K562 (cell line): ENCODE data around the gene PRSS38. TPM values are rescaled to one million over a fixed set of nuclear protein-coding genes. Genes with fewer than 3 reads are reported as not detected.

Experiments used
- ATAC-seq: fragments of 200-7000 bp; cut with Tn5 transposase; 3 replicates; pipeline ENCODE4 v1.9.1; 2020; ENCODE audit warnings: moderate library complexity
- BruUV-seq: library from RNA; stranded (reverse); fragments of 400-500 nt; replicated peaks from 2 replicates; lab custom pipeline; 2021; lab: Mats Ljungman, UMichigan
- CTCF ChIA-PET: fragments of 300-600 bp; formaldehyde crosslinking; extraction: SDS; loops from one replicate; lab custom pipeline; 2021; ENCODE audit warnings: low intra/inter-chr PET ratio; lab: Yijun Ruan, JAX
- POLR2A ChIA-PET: fragments of 300-600, 350-650 bp; sonication (Branson Sonifier 250); formaldehyde crosslinking; extraction: SDS; loops from one replicate; lab custom pipeline; 2021; ENCODE audit warnings: antibody characterized with exemption, inconsistent platforms; lab: Yijun Ruan, JAX
- DNase-seq, 4 experiments: peaks; one replicate each; pipeline versions ENCODE4 v3.0.0 to v3.0.0-alpha.2; 2011 to 2018; ENCODE audit warnings: low spot score in 3 of 4, mixed read lengths in 3 of 4; ENCODE audit errors: extremely low read depth in 1 of 4
- FAIRE-seq: peaks from 2 replicates; lab custom pipeline; 2011; peaks lifted over from hg19 to GRCh38; lab: Jason Lieb, UNC
- H2AFZ ChIP-seq: 2 replicates; pipeline ENCODE4 v1.6.0; 2011; ENCODE audit warnings: low read depth, low read length, control low read depth, inconsistent platforms
- H3K27ac ChIP-seq: fragments of 200-600 bp; 3 replicates; pipeline ENCODE4 v1.8.0; 2011; ENCODE audit warnings: low read depth, mild to moderate bottlenecking, control low read depth, inconsistent platforms, low read length, moderate library complexity, mixed read lengths; ENCODE audit errors: extremely low read depth
- H3K27me3 ChIP-seq, 2 experiments: fragments of 300-600 bp in 1 of 2; 2 replicates in 1 of 2; 3 replicates in 1 of 2; pipeline versions ENCODE4 v1.6.0 to v1.8.0; 2011; ENCODE audit warnings: inconsistent platforms in 2 of 2, low read length in 2 of 2, mild to moderate bottlenecking in 1 of 2, mixed read lengths in 1 of 2, moderate library complexity in 1 of 2; ENCODE audit not compliant: control insufficient read depth in 2 of 2, insufficient read depth in 2 of 2
- H3K36me3 ChIP-seq: fragments of 300-600 bp; 3 replicates; pipeline ENCODE4 v1.8.0; 2011; ENCODE audit warnings: mild to moderate bottlenecking, low read length, inconsistent platforms; ENCODE audit not compliant: control insufficient read depth, insufficient read depth
- H3K4me1 ChIP-seq, 2 experiments: fragments of 200-600 bp in 1 of 2; replicated peaks in 1 of 2; 2 replicates in 1 of 2; 3 replicates in 1 of 2; pipeline versions ENCODE4 v1.5.1 to v1.8.0; 2011; ENCODE audit warnings: inconsistent platforms in 2 of 2, low read length in 2 of 2, mild to moderate bottlenecking in 1 of 2, mixed read lengths in 1 of 2, moderate library complexity in 1 of 2; ENCODE audit not compliant: control insufficient read depth in 2 of 2, insufficient read depth in 2 of 2
- H3K4me2 ChIP-seq: 2 replicates; pipeline ENCODE4 v1.6.1; 2011; ENCODE audit warnings: low read length, control low read depth, inconsistent platforms, mixed read lengths; ENCODE audit not compliant: insufficient read depth
- H3K4me3 ChIP-seq: fragments of 200-600 bp; sonication (generic), shearing (Covaris generic); 2 replicates; pipeline ENCODE4 v1.5.1; 2016; ENCODE audit warnings: control low read depth, inconsistent platforms
- H3K79me2 ChIP-seq: fragments of 200-600 bp; 3 replicates; pipeline ENCODE4 v1.8.0; 2011; ENCODE audit warnings: low read length, inconsistent platforms; ENCODE audit not compliant: control insufficient read depth, insufficient read depth
- H3K9ac ChIP-seq, 2 experiments: 2 replicates each; pipeline versions ENCODE4 v1.6.0 to v1.6.1; 2011; ENCODE audit warnings: low read depth in 2 of 2, low read length in 2 of 2, control low read depth in 1 of 2, inconsistent platforms in 1 of 2, mild to moderate bottlenecking in 1 of 2, mixed read lengths in 1 of 2; ENCODE audit not compliant: insufficient read depth in 1 of 2
- H3K9me1 ChIP-seq: one replicate; pipeline ENCODE4 v1.6.0; 2011; ENCODE audit warnings: inconsistent platforms, mild to moderate bottlenecking, low read length, moderate library complexity; ENCODE audit not compliant: control insufficient read depth, insufficient read depth
- H3K9me3 ChIP-seq: replicated peaks from 2 replicates; pipeline ENCODE4 v1.5.1; 2011; ENCODE audit warnings: low read depth, low read length, inconsistent platforms; ENCODE audit not compliant: control insufficient read depth, insufficient read depth
- H4K20me1 ChIP-seq: replicated peaks from 2 replicates; pipeline ENCODE4 v1.6.1; 2011; ENCODE audit warnings: low read length, inconsistent platforms, mixed read lengths; ENCODE audit not compliant: control insufficient read depth, insufficient read depth
- ADNP ChIP-seq: fragments of 200-800 bp; sonication (Bioruptor generic); IDR thresholded peaks from 2 replicates; pipeline ENCODE4 v1.6.1; 2016; ENCODE audit warnings: missing genetic modification characterization, missing compliant biosample characterization
- CAMTA2 ChIP-seq: fragments of 250-450 bp; sonication (Bioruptor Pico); conservative IDR thresholded peaks from 2 replicates; pipeline ENCODE4 v1.5.1; 2022
- CREB3L1 ChIP-seq: fragments of 450-650 bp; IDR thresholded peaks from 2 replicates; pipeline ENCODE4 v1.6.1; 2014; ENCODE audit warnings: low read depth, mild to moderate bottlenecking, moderate library complexity, borderline replicate concordance
- DNMT1 ChIP-seq: fragments of 450-650 bp; IDR thresholded peaks from 2 replicates; pipeline ENCODE4 v1.6.1; 2016; ENCODE audit warnings: antibody characterized with exemption, mild to moderate bottlenecking
- HDAC8 ChIP-seq: fragments of 450-650 bp; IDR thresholded peaks from 2 replicates; pipeline ENCODE4 v1.6.1; 2016; ENCODE audit warnings: mild to moderate bottlenecking, missing genetic modification characterization, moderate library complexity, missing compliant biosample characterization
- NR2C1 ChIP-seq, 2 experiments: fragments of 450-650 bp; IDR thresholded peaks; 2 replicates each; pipeline ENCODE4 v1.6.1; 2017; ENCODE audit warnings: mild to moderate bottlenecking in 2 of 2, antibody characterized with exemption in 1 of 2, inconsistent platforms in 1 of 2, missing compliant biosample characterization in 1 of 2, missing genetic modification characterization in 1 of 2
- RAD21 ChIP-seq, 2 experiments: fragments of 250-450 bp in 1 of 2; fragments of 450-650 bp in 1 of 2; sonication (Bioruptor Pico) in 1 of 2; formaldehyde crosslinking in 1 of 2; IDR thresholded peaks in 1 of 2; conservative IDR thresholded peaks in 1 of 2; 2 replicates each; pipeline versions ENCODE4 v1.4.0 to v1.8.0; 2020 to 2022; ENCODE audit warnings: mild to moderate bottlenecking in 2 of 2, moderate library complexity in 1 of 2
- TAF7 ChIP-seq: fragments of 450-650 bp; IDR thresholded peaks from 2 replicates; pipeline ENCODE4 v1.6.1; 2016; ENCODE audit warnings: missing genetic modification characterization, missing compliant biosample characterization
- ZNF124 ChIP-seq: sonication (generic); formaldehyde crosslinking; IDR thresholded peaks from 2 replicates; pipeline ENCODE4 v1.8.1; 2022; ENCODE audit warnings: missing genetic modification reagents
- ZNF408 ChIP-seq: fragments of 250-450 bp; sonication (Bioruptor Pico); IDR thresholded peaks from 2 replicates; pipeline ENCODE4 v1.4.0; 2020; ENCODE audit warnings: low read depth, mild to moderate bottlenecking, moderate library complexity
- ZNF764 ChIP-seq: fragments of 250-450 bp; sonication (Bioruptor Pico); IDR thresholded peaks from 2 replicates; pipeline ENCODE4 v1.4.0; 2020; ENCODE audit warnings: low read depth, mild to moderate bottlenecking, moderate library complexity
- WGBS: fragments of 100-300 bp; shearing (Covaris generic); methylation state at CpG from one replicate; pipeline ENCODE4 v1.1.6; 2016; ENCODE audit warnings: low coverage, mixed read lengths; ENCODE audit not compliant: insufficient coverage; ENCODE audit errors: missing lambda C conversion rate; 5-methylcytosine and 5-hydroxymethylcytosine counted together
- in situ Hi-C: fragments of 300-500 bp; cut with MboI; formaldehyde crosslinking; loops from 4 replicates; pipeline ENCODE4 v1.15.0; 2018; ENCODE audit warnings: inconsistent platforms, mixed read lengths
- intact Hi-C: fragments of 100-400 bp; cut with micrococcal nuclease; formaldehyde crosslinking; loops from 2 replicates; pipeline ENCODE4 v1.14.2; 2022
- polyA plus RNA-seq, 8 experiments: library from polyadenylated mRNA; depleted of rRNA in 4 of 8; stranded (reverse) in 5 of 8; unstranded in 3 of 8; fragments of >200 nt; fragmentation: Nextera tagmentation in 2 of 8; fragmentation: Illumina TruSeq in 1 of 8; extraction: Ambion mirVana in 2 of 8; extraction: Trizol in 1 of 8; gene quantifications; 2 replicates each; pipeline versions ENCODE4 v1.2.1 to v1.2.3, GENCODE V29; 2011 to 2014; ENCODE audit warnings: inconsistent platforms in 1 of 8, missing spikeins in 1 of 8
- total RNA-seq, 7 experiments: library from RNA; depleted of rRNA in 6 of 7; stranded (reverse); fragments of >200 nt in 6 of 7; fragmentation: Illumina TruSeq in 2 of 7; extraction: Trizol in 2 of 7; gene quantifications; 2 replicates each; pipeline versions ENCODE4 v1.2.1 to v1.2.3, GENCODE V29; 2011 to 2021; ENCODE audit warnings: low replicate concordance in 1 of 7

PRSS38 gene
- total and polyA plus RNA-seq, 9 of the 15 experiments (the other 6 are each of a cell fraction or from before 2014, with no cell fraction given) = 0.09 to 0.14 TPM; not detected in 7

- in situ Hi-C loops (no loop called here), intact Hi-C loops (no loop called here)
- Histone ChIP-seq H3K4me1 (no peaks in the 10 kb centered on the region; a peak in 1 of 5 replicates), H4K20me1 (no peaks in the 10 kb centered on the region), H3K4me3 (no peak overlapping the region), H3K79me2 (no peaks in the 10 kb centered on the region), H3K4me2 (no peak overlapping the region), H3K9ac (no peak overlapping the region), H2AFZ (no peak overlapping the region), H3K9me1 (no peaks in the 10 kb centered on the region), H3K27me3 (peaks cover 5 to 14% of the 10 kb centered on the region in 2 experiments; a peak in 4 of 5 replicates), H3K9me3 (no peaks in the 10 kb centered on the region), H3K36me3 (no peaks in the 10 kb centered on the region), H3K27ac (no peak overlapping the region)
- ChIA-PET POLR2A (interaction anchor here (0.6 to 0.8 kb wide), 2 partner anchors 18 to 24 kb away, joined by 3 to 5 read pairs; no protein-coding TSS in a partner anchor), CTCF (no interaction called here)
- ATAC-seq (no peak), FAIRE-seq (no peak), DNase-seq (no peak)
- TF ChIP-seq ZNF408 (CRISPR knock-in tag) = no peak
- no peak for TF ChIP-seq ZNF764 (CRISPR knock-in tag)
- no peak for TF ChIP-seq TAF7
- TF ChIP-seq RAD21 (CRISPR knock-in tag; conservative IDR thresholded peaks at IDR 0.05 in 1 of 2, IDR thresholded peaks at IDR 0.05 in 1 of 2) = no peak
- TF ChIP-seq HDAC8 = no peak
- no peak for TF ChIP-seq DNMT1
- BruUV-seq = no TSS peak
These were observed 49.4 kb downstream of the PRSS38 start for GRCh38 chr1:227864882-227865281.

- no peak for TF ChIP-seq CREB3L1
- no peak for TF ChIP-seq NR2C1 (IDR thresholded peaks at IDR 0.05)
- 0 out of 2 replicates have a peak, but pooled peaks have one; percentile 33 for TF ChIP-seq NR2C1 (tag; IDR thresholded peaks at IDR 0.05)
- no peak for TF ChIP-seq ZNF124 (CRISPR knock-in tag)
- TF ChIP-seq CAMTA2 = no peak
- TF ChIP-seq ADNP (tag) = no peak
- peaks cover 5 to 14% of the 10 kb centered on the region in 2 experiments for H3K27me3 ChIP-seq
- no peak for FAIRE-seq
- WGBS = 0% methylated on average over 5 of the region's 5 CpGs
- no peaks in the 10 kb centered on the region for H3K36me3 ChIP-seq
- no TSS peak for BruUV-seq
- no peaks in the 10 kb centered on the region for H3K9me3 ChIP-seq
- intact Hi-C loops = no loop called here
- no peaks in the 10 kb centered on the region for H3K79me2 ChIP-seq
- ChIA-PET CTCF (no interaction called here), POLR2A (no interaction called here)
- no peak overlapping the region for H3K4me3 ChIP-seq
- in situ Hi-C loops = no loop called here
- H3K4me1 ChIP-seq = no peaks in the 10 kb centered on the region
- H4K20me1 ChIP-seq = no peaks in the 10 kb centered on the region
- H3K27ac ChIP-seq = no peak overlapping the region
- DNase-seq = no peak
- no peak overlapping the region for H3K4me2 ChIP-seq
- ATAC-seq = no peak
- no peak overlapping the region for H3K9ac ChIP-seq
- no peaks in the 10 kb centered on the region for H3K9me1 ChIP-seq
- H2AFZ ChIP-seq = no peak overlapping the region
These were observed 53.9 kb downstream of the PRSS38 start for GRCh38 chr1:227869279-227869842.
